Frontal cortex (tissue), 4 donors: ENCODE data around the gene IMPA2. TPM values are rescaled to one million over a fixed set of nuclear protein-coding genes. Genes with fewer than 3 reads are reported as not detected.
"Not testable (repeated sequence)": the region's sequence is repeated elsewhere in the genome, so short reads cannot be mapped to it uniquely, and the experiment has no call there.

Experiments used
- DNase-seq, 2 donors: peaks; one replicate each; pipeline ENCODE4 v3.0.0; 2012; ENCODE audit warnings: low spot score in 2 of 2
- FAIRE-seq: peaks from 2 replicates; lab custom pipeline; 2012; peaks lifted over from hg19 to GRCh38; lab: Jason Lieb, UNC
- total RNA-seq: library from RNA; depleted of rRNA; stranded (reverse); fragments of >200 nt; gene quantifications from one replicate; pipeline ENCODE4 v1.2.3, GENCODE V29; 2014
- donor health status: control.
- donor health status: control.
- donor health status: control.

IMPA2 gene
- total RNA-seq, 1 donor from 2014 or later, result 2.9 TPM

DNA sequence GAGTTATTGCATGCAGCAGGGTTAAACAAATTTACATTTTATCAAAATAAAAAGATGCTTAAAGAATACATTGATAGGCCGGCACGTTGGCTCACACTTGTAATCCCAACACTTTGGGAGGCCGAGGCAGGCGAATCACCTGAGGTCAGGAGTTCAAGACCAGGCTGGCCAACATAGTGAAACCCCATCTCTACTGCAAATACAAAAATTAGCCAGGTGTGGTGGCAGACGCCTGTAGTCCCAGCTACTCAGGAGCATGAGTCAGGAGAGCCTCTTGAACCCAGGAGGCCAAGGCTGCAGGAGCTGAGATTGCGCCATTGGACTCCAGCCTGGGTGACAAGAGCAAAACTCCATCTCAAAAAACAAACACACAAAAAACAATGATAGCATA lies 58.2 kb downstream of the IMPA2 start:
- FAIRE-seq, DNase-seq: not testable (repeated sequence)

DNA sequence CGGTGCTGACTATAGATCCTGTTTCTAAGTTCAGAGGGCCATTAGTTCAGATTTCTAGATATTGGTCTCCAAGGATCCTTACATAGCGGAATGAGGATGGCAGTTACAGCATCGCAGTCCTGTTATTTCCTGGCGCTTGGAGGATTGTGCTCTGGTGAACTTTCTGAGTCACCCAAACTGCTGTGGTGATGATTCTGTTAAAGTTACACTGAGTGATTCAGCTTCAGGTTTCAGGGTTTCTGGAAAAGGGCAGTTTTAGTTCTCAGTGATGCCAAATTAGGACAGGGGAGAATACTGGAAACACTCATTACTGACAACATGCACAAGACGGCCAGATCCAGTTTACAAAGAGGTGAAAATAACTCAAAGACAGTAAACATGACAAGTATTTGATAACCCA lies 60.3 kb downstream of the IMPA2 start:
- DNase-seq (no peak), FAIRE-seq (no peak)

DNA sequence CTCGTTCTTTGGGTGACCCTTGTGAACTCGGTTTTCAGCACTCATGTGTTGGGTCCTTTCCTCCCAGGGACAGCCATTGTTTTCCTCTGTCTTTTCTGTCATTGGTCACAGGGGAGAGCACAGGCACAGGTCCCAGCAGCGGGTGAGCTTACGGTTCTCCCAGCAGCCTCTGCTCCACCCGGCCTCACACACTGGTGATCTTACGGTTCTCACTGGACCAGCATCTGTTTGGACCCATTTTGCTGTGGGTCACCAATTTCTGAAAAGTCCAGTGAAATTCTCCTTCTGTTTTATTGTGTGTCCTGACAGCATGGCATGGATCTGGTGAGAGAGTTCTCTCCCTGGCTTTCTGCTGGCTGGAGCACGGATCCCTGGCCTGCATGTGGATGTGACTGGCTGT lies 62.5 kb downstream of the IMPA2 start:
- no peak for FAIRE-seq

DNA sequence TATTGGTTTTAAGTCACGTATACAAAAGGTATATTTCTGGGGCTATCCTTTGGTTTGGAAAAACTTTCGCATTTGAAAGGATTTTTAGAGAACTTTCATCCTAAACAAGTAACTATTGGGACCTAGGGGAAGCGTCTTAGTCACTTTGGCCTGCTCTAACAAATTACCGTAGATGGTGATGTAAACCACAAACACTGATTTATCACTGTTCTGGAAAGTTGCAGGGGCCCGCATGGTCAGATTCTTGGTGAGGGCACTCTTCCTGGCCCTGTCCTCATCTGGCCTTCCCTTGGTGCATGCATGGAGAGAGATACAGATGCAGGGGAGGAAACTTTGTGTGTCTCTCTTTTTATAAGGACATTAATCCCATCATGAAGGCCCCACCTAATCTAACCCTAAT lies 63.3 kb downstream of the IMPA2 start:
- FAIRE-seq, result no peak
- no peak for DNase-seq

More for the DNA sequence above, 62.5 kb downstream of the IMPA2 start:
- no peak for DNase-seq

DNA sequence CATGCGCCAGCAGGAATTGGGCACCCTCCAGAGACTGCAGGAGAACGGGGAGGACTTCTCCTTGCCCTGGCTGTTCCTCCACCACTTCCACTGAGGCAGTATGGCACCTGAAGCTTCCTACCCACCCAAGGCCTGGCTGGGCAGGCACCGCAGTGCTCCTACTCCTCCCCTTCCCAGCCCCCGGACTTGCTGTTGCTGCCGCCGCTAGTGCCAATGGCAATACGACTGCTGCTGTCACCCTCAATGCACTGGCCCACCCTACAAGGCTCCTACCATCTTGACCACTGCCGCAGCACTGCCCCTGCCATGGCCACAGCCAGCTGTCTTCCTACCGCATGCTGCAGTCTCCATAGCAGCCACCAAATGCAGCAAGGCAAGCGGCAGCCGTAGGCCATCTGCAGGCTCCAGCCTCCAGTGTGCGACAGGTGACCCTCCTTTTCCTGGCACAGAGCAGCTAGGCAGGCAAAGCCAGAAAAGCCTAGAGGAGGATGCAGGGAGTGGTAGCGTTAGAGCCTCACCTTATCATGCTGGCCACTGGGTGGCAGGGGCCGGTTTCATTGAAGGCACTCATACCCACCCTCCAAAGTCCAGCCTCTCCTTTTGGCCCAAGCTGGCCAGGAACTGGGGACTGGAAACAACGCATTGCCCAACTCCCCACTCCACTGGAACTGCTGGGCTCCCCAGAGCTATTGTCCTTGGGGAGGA lies 64.9 kb downstream of the IMPA2 start:
- DNase-seq (no peak), FAIRE-seq (no peak)

DNA sequence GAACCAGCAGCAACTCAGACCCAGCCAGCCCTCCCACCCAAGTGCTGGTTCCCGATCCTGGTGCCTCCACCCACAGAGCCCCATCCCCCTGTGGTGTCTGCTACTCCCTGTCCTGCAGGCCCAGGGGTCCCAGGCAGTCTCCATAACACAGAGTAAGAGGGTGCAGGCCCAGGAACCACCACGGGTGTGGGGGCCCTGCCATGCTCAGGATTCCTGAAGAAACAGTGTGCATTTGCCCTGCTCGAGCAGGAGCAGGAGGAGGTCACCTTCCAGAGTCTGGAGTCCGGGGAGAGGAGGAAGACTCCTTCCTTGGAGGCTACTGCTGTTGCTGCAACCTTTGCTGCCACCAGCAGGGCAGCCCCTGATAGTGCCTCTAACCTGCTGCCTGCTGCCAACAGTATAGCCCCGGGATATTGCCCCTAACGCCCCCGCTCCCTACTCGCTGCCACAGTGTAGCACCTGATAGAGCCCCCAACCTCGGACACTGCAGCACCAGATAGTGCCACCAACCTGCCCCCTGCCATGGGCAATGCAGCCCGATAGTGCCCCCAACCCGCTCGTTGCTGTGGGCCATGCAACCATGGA lies 65.5 kb downstream of the IMPA2 start:
- DNase-seq, result no peak
- FAIRE-seq, result no peak

DNA sequence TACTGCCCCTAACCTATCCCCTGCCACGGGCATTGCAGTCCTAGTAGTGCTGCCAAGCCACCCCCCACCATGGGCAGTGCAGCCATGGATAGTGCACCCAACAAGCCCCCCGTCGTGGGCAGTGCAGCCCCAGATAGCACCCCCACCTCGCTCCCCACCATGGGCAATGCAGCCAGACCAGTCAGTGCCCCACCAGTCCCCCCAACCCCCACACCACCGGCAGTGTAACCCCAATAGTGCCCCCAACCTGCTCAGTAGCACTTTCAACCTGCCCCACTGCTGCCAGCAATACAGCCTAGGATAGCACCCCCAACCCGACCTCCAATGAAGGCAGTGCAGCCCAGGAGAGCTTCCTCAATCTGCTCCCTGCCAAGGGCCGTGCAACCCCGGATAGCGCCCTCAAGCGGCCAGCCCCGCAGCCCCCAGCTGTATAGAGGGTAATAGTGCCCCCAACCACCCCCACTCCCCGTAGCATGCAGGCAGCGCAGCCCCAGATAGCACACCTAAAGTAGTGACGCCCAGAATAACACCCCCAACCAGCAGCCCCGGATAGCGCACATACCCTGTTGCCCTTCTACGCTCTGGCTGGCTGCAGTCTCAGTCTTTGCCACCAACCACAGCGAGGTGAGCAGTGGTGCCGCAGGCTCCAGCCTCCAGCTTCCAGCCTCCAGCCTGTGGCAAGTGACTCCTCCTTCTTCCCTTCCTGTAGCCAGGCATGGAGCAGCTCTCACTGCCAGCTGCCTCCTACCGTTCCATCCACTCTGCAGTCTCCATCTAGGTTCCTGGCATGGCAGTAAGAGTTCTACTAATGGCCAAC lies 66.9 kb downstream of the IMPA2 start:
- DNase-seq, result no peak

DNA sequence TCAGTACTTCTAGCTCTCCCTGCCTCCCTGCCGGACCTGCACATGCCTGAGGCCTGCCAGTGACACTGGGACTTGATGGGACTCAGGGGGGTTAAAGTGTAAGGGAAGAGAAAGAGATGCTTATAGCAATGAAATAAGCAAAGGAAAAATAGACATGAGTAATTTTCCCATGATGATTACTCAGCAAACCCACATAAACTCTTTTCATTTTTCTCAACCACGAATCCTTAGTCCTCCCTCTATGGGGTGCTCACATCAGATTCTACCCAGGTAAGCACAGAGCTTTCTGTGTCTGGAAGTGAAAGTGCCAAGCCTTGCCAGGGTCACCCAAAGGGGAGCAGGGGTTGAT lies 67.5 kb downstream of the IMPA2 start:
- no peak for FAIRE-seq
- no peak for DNase-seq

More for the DNA sequence above, 66.9 kb downstream of the IMPA2 start:
- no peak for FAIRE-seq

DNA sequence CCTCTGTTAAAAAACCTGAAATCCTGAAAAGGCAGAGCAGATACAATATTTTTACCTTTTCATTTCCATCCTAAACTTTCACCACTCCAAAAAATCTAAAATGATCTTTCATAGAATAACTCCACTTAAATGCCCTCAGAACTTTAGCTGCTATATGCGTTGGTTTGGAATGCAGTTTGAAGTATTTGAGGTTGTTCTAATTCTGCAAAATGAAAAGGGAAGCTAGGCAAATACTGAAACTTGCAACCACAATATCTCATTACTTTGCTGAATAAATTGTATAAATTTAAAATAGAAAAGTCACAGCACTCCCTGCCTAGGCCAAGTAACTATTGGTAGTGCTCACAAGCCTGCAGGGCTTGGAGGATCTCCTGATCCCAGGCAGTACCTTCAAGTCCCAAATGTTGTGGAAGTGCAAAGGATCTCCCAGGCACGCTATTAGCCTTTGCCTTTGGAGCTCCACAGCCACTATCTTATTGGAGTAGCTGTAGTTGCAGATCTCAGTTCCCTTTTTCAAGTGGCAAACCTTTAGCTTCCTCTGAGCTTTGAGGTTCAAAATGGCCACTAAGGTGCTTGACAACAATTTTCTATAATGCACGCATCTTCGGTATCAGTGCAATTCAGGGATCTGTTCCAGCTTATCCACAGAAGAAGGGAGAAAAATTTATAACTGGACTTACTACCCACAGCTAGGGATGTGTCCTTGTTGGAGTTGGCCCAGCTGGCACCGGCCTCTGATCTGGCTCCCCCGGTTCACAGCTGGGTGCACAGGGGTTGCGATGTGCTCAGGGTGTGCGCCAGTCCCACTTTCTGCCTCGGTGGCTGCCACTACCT lies 68.9 kb downstream of the IMPA2 start:
- DNase-seq (no peak), FAIRE-seq (no peak)

DNA sequence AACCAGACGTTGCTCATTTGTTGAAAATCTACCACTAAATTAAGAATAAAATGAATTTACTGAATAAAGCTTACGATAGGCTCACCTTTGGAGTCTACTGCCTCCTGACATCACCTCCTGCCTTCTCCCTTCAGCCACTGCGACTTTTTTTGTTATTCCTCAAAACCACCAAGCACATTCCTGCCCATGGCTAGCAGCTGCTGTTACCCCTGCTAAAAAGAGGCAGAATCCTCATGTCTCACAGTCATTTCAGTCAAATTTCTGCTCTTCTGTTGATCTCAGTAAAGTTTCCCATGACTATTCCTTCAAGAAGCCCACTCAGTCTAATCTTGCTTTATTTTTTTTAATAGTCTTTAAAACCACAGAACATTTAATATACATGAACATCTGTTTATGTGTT lies 71.6 kb downstream of the IMPA2 start:
- no peak for DNase-seq
- FAIRE-seq, result no peak

DNA sequence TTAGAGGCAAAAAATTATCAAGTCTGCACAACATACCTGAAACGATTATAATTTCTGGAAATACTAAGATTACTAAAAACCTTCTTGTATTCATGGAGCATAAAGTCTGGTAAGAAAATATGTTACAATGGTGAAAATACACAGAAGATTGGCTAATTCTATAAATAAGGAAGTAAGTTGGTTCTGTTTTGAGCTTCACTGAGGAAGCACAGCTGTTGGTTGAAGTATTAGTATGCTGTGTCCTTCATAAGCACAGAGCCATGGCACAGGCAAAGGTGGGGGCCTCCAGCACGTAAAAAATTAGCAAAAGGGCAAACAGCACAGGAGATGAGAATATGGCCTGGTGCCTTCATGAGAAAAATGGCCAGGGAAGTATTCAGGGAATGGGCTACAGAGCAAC lies 72.0 kb downstream of the IMPA2 start:
- no peak for DNase-seq
- FAIRE-seq, result no peak

DNA sequence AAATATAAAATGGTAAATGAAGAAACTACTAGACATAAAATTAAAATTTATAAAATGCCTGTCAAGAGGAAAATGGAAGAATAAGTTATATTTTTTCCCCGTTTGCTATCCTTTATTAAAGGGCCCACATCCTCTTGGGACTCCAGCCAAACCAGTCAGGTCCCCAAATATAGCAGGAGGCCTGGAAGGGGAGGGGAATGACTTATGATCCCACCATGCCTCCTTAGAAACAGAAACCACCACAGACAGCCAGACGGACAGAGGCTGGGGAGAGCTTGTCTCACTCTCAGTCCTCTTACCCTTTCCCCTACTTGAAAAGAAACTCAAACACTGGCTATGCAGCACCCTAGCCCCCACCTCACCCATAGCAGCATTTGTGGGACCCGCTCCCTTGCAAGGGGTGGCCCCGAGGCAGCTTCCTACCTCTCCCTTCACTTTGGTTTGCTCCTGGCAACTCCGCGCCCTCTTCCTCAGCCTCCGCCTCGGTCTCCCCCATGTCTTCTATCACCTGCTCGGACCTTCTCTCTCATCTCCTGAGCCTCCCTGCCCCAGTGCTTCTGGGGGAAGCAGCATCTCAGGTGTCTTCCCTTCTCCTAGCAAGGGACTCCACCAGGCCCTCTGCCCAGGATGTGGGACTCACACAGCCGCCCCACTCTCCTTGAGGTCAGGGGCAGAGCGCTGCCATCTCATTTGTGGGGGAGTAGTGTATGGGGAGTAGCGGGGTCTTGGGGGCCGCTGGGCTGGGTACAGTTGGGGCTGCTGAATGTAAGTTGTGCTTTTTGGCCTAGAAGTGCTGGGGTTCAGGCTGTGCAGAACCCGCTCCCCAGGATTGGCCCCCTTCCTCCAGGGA lies 75.0 kb downstream of the IMPA2 start:
- no peak for DNase-seq
- FAIRE-seq, result no peak

DNA sequence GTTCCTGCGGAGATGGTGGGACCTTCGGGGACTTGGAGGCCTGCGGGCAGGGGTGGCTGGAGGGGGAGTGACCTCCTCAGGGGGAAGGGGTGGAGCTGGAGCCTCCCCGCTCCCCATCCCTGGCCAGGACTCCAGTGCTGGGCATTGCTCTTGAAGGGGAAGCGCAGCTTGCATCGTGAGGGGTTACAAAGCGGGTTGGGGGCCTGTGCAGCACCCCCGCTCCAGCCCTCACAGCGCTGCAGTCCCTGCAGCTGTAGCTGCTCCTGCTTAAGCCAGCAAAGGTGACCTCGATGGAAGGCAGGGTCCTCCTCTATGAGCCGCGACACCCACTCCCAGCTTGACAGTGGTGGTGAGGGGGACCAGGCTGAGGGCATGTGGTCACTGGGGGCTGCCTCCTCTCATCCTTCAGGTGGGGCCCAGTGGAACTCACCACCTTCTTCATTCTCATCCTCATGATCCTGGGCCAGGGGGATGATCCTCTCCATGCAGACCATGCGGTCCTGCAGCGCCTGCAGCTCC lies 75.6 kb downstream of the IMPA2 start:
- FAIRE-seq (no peak), DNase-seq (no peak)

DNA sequence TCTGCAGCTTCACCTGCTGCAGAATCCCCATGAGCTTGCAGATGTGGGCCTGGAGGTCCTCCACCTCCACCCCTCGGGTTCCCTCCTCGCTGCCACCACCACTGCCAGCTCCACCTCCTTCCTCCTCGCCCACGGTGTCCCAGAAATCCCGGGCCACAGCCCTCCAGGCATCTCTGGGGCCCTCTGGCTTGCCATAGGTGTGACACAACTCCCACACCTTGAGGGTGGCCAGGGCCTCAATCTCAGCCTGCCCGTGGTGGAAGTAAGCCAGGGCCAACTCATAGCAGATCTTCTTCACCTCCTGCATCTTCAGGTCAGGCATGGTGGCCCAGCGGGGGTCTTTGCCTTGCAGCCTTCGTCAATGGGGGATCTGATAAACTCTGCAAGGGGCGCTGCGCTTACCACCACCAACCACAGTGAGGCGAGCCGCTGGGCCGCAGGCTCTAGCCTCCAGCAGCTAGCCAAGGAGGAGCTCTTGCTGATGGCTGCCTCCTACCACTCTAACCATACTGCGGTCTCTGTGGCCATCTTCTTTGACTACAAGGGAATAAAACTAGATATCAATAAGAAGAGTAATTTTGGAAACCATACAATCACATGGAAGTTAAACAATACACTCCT lies 76.2 kb downstream of the IMPA2 start:
- DNase-seq (no peak), FAIRE-seq (no peak)

DNA sequence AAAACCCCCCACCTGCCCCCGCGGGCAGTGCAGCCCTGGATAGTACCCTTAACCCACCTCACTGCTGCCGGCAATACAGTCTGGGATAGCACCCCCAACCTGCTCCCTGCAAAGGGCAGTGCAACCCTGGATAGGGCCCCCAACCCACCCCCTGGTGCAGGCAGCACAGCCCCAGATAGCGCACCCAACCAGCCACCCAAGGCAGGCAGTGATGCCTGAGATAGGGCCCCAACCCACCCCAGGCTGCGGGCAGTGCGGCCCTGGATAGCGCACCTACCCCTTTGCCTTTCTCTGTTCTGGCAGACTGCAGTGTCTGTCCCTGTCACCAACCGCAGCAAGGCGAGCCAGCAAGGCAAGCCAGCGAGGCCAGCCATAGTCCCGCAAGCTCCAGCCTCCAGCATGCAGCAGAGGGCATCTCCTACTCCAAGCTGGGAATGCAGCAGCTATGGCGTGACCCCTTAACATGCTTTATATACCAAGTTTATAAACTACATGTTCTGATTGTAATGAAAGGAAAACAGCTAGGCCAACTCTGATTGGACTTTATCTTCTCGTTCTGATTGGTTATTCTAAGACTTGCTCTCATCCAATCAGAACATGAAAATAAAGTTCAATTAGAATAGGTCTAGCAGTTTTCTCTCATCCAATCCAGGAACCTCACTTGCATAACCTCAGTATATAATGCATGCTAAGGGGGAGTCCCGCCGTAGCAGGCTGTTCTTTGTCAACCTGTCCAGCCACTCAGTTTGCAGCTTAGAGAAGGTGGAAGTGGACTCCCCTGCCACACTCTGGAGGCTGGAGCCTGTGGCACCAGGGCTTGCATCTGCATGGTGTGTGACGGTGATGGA lies 78.3 kb downstream of the IMPA2 start:
- FAIRE-seq, result no peak
- DNase-seq, result no peak

DNA sequence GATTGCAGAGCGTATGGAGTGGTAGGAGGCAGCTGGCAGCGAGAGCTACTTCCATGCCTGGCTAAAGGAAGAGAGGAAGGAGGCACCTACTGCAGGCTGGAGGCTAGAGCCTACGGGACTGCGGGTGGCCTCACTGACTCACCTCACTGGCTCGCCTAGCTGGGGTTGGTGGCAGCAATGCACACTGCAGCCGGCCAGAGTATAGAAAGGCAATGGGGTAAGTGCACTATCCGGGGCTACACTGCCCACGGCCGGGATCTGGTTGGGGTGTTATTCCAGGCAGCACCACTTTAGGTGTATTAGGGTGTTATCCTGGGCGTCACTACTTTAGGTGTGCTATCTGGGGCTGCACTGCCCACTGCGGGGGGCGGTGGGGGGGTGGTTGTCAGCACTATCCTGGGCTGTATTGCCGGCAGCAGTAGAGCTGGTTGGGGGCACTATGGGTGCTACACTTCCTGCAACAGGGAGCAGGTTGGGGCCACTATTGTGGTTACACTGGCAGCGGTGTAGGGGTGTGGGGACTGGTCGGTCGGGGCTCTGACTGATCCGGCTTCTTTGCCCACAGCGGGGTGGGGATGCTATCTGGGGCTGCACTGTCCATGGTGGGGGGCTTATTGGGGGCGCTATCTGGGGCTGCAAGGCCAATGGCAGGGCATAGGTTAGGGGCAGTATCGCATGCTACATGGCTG lies 79.0 kb downstream of the IMPA2 start:
- FAIRE-seq (no peak), DNase-seq (no peak)

DNA sequence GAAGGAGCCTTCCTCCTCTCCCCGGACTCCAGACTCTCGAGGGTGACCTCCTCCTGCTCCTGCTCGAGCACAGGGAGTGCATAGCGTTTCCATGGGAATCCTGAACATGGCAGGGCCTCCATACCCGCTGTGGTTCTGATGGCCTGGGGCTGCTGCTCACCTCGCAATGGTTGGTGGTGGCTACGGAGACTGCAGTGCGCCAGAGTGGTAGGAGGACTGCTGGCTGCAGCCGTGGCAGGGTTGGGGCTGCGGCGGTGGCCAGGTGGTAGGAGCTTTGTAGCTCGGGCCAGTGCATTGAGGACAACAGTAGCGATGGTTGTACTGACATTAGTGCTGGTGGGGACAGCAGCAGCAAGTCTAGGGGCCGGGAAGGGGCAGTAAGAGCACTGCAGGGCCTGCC lies 80.4 kb downstream of the IMPA2 start:
- DNase-seq (no peak), FAIRE-seq (no peak)
